ENCODE data around the gene ATP6V0D1. TPM values are rescaled to one million over a fixed set of nuclear protein-coding genes. Genes with fewer than 3 reads are reported as not detected.

The ATP6V0D1 gene
- total RNA-seq, 1 donor from 2014 or later, result 74.5 TPM

- DNase-seq (no peak), ATAC-seq (ENCODE audit: low read depth) (no peak)
- TF ChIP-seq CTCF (IDR thresholded peaks at IDR 0.05), result no peak
- peaks cover 60% of the 10 kb centered on the region for H3K36me3 Mint-ChIP-seq (ENCODE audit: low read depth)
- H3K4me3 Mint-ChIP-seq, result no peak overlapping the region
- peaks cover 29% of the 10 kb centered on the region for H3K4me1 Mint-ChIP-seq
- ChIA-PET POLR2A (interaction anchor here (0.5 kb wide), 1 partner anchor 646 kb away, joined by 5 read pairs; the partner anchor contains the start of gene NFATC3), CTCF (interaction anchor here (1.2 to 1.7 kb wide), 2 partner anchors 11 to 12 kb away, joined by 4 to 6 read pairs; no protein-coding TSS in a partner anchor)
- no peak overlapping the region for H3K27ac Mint-ChIP-seq
- H3K9me3 Mint-ChIP-seq, result no peaks in the 10 kb centered on the region
- no peaks in the 10 kb centered on the region for H3K27me3 Mint-ChIP-seq
- intact Hi-C loops (cut with micrococcal nuclease), result no loop called here
These were observed 42.0 kb downstream of the ATP6V0D1 start for GRCh38 chr16:67438824-67439393.

GRCh38 chr16:67438098-67438791 lies 42.7 kb downstream of the ATP6V0D1 start:
- no peak for ATAC-seq (ENCODE audit: low read depth)
- Mint-ChIP-seq H3K27me3 (no peaks in the 10 kb centered on the region), H3K27ac (no peak overlapping the region), H3K4me3 (no peak overlapping the region), H3K4me1 (peaks cover 32% of the 10 kb centered on the region), H3K36me3 (ENCODE audit: low read depth) (peaks cover 58% of the 10 kb centered on the region), H3K9me3 (no peaks in the 10 kb centered on the region)
- no peak for TF ChIP-seq CTCF (IDR thresholded peaks at IDR 0.05)
- ChIA-PET CTCF (interaction anchor here (1.2 to 1.7 kb wide), 2 partner anchors 10 to 11 kb away, joined by 4 to 6 read pairs; no protein-coding TSS in a partner anchor), POLR2A (interaction anchor here (0.5 kb wide), 1 partner anchor 647 kb away, joined by 5 read pairs; the partner anchor contains the start of gene NFATC3)
- intact Hi-C loops (cut with micrococcal nuclease), result no loop called here
- DNase-seq, result no peak

GRCh38 chr16:67437513-67437912 lies 43.4 kb downstream of the ATP6V0D1 start:
- TF ChIP-seq CTCF (IDR thresholded peaks at IDR 0.05), result no peak
- H3K4me1 Mint-ChIP-seq, result peaks cover 37% of the 10 kb centered on the region
- DNase-seq (no peak), ATAC-seq (ENCODE audit: low read depth) (no peak)
- no peaks in the 10 kb centered on the region for H3K9me3 Mint-ChIP-seq
- intact Hi-C loops (cut with micrococcal nuclease), result no loop called here
- H3K36me3 Mint-ChIP-seq (ENCODE audit: low read depth), result peaks cover 56% of the 10 kb centered on the region
- no peak overlapping the region for H3K27ac Mint-ChIP-seq
- peaks cover 1% of the 10 kb centered on the region for H3K27me3 Mint-ChIP-seq
- H3K4me3 Mint-ChIP-seq, result no peak overlapping the region
- ChIA-PET POLR2A (no interaction called here), CTCF (interaction anchor here (1.7 kb wide), 1 partner anchor 9 kb away, joined by 6 read pairs; no protein-coding TSS in a partner anchor)

- ATAC-seq (ENCODE audit: low read depth), result no peak
- Mint-ChIP-seq H3K9me3 (no peaks in the 10 kb centered on the region), H3K4me1 (peaks cover 43% of the 10 kb centered on the region), H3K4me3 (no peak overlapping the region), H3K27ac (no peak overlapping the region), H3K36me3 (ENCODE audit: low read depth) (peaks cover 51% of the 10 kb centered on the region), H3K27me3 (peaks cover 4% of the 10 kb centered on the region)
- no peak for TF ChIP-seq CTCF (IDR thresholded peaks at IDR 0.05)
- DNase-seq, result no peak
- intact Hi-C loops (cut with micrococcal nuclease), result no loop called here
- POLR2A ChIA-PET, result no interaction called here
- CTCF ChIA-PET, result no interaction called here
These were observed 44.2 kb downstream of the ATP6V0D1 start for GRCh38 chr16:67436640-67437193.

- POLR2A ChIA-PET, result interaction anchor here (0.6 kb wide), 1 partner anchor 792 kb away, joined by 4 read pairs; no protein-coding TSS in a partner anchor
- Mint-ChIP-seq H3K9me3 (no peaks in the 10 kb centered on the region), H3K4me1 (peaks cover 45% of the 10 kb centered on the region), H3K27ac (no peak overlapping the region), H3K27me3 (peaks cover 6% of the 10 kb centered on the region), H3K36me3 (ENCODE audit: low read depth) (peaks cover 42% of the 10 kb centered on the region), H3K4me3 (no peak overlapping the region)
- intact Hi-C loops (cut with micrococcal nuclease), result no loop called here
- CTCF ChIA-PET, result no interaction called here
- TF ChIP-seq CTCF (IDR thresholded peaks at IDR 0.05), result no peak
- ATAC-seq (ENCODE audit: low read depth), result no peak
- no peak for DNase-seq
These were observed 45.2 kb downstream of the ATP6V0D1 start for GRCh38 chr16:67435758-67436164.
